Skeletal muscle satellite cell (primary cell): ENCODE measurements around the gene KIF11. TPM values are rescaled to one million over a fixed set of nuclear protein-coding genes. Genes with fewer than 3 reads are reported as not detected.
A peak's percentile ranks its signal among the peaks of the same experiment; 100 is the strongest.

ENCODE experiments used
- H3K27me3 ChIP-seq: 2 replicates; pipeline ENCODE4 v1.7.0; 2013; ENCODE audit warnings: low read length; ENCODE audit not compliant: control insufficient read depth, insufficient read depth
- H3K36me3 ChIP-seq: 2 replicates; pipeline ENCODE4 v1.7.0; 2013; ENCODE audit warnings: mild to moderate bottlenecking, control low read depth, low read length; ENCODE audit not compliant: insufficient read depth
- H3K4me1 ChIP-seq: 2 replicates; pipeline ENCODE4 v1.7.0; 2013; ENCODE audit warnings: low read length; ENCODE audit not compliant: control insufficient read depth, insufficient read depth
- H3K4me2 ChIP-seq: 2 replicates; pipeline ENCODE4 v1.7.0; 2013; ENCODE audit warnings: mild to moderate bottlenecking, low read length
- H3K4me3 ChIP-seq: 2 replicates; pipeline ENCODE4 v1.7.0; 2013; ENCODE audit warnings: low read length
- H3K9ac ChIP-seq: 2 replicates; pipeline ENCODE4 v1.7.0; 2013; ENCODE audit warnings: mild to moderate bottlenecking, low read depth, low read length, moderate library complexity
- H3K9me3 ChIP-seq: replicated peaks from 2 replicates; pipeline ENCODE4 v1.7.0; 2013; ENCODE audit warnings: mild to moderate bottlenecking, control low read depth, low read length
- total RNA-seq: library from RNA; depleted of rRNA; stranded (reverse); fragments of >200 nt; gene quantifications from 2 replicates; pipeline ENCODE4 v1.2.3, GENCODE V29; 2012; rRNA removed

KIF11 gene
- 17.0 and 18.8 TPM in 2 replicates for total RNA-seq

- H3K4me1 ChIP-seq = peaks cover 17% of the 10 kb centered on the region
- no peaks in the 10 kb centered on the region for H3K27me3 ChIP-seq
- H3K36me3 ChIP-seq = no peaks in the 10 kb centered on the region
- peak within 1 kb of the TSS; percentile 91 for H3K9ac ChIP-seq
- H3K4me3 ChIP-seq = peak within 1 kb of the TSS; percentile 92
- peak within 1 kb of the TSS; percentile 78 for H3K4me2 ChIP-seq
- H3K9me3 ChIP-seq = no peaks in the 10 kb centered on the region
Observed at GRCh38 chr10:92592761-92593618, at the start of gene KIF11. Gene KIF11, plus strand, starts transcription at chr10:92593130. Its CDS starts 246 bp downstream, at chr10:92593376.

GRCh38 chr10:92544296-92544695 lies 48.6 kb upstream of the KIF11 start:
- Histone ChIP-seq H3K4me2 (no peak overlapping the region), H3K4me3 (no peak overlapping the region), H3K9me3 (no peaks in the 10 kb centered on the region), H3K27me3 (no peaks in the 10 kb centered on the region), H3K36me3 (peaks cover 2% of the 10 kb centered on the region), H3K9ac (no peak overlapping the region), H3K4me1 (no peaks in the 10 kb centered on the region)

- Histone ChIP-seq H3K9me3 (no peaks in the 10 kb centered on the region), H3K36me3 (peaks cover 2% of the 10 kb centered on the region), H3K9ac (no peak overlapping the region), H3K4me1 (no peaks in the 10 kb centered on the region), H3K4me2 (no peak overlapping the region), H3K27me3 (no peaks in the 10 kb centered on the region), H3K4me3 (no peak overlapping the region)
Observed at GRCh38 chr10:92545556-92545955, 47.4 kb upstream of the KIF11 start.

- Histone ChIP-seq H3K27me3 (no peaks in the 10 kb centered on the region), H3K4me3 (no peak overlapping the region), H3K36me3 (peaks cover 2% of the 10 kb centered on the region), H3K4me1 (no peaks in the 10 kb centered on the region), H3K9ac (no peak overlapping the region), H3K4me2 (no peak overlapping the region), H3K9me3 (no peaks in the 10 kb centered on the region)
Observed at GRCh38 chr10:92547676-92548075, 45.3 kb upstream of the KIF11 start.

GRCh38 chr10:92550924-92551323 lies 42.0 kb upstream of the KIF11 start:
- Histone ChIP-seq H3K9ac (no peak overlapping the region), H3K36me3 (peaks cover 19% of the 10 kb centered on the region), H3K4me3 (no peak overlapping the region), H3K4me1 (no peaks in the 10 kb centered on the region), H3K4me2 (no peak overlapping the region), H3K9me3 (peaks cover 8% of the 10 kb centered on the region), H3K27me3 (no peaks in the 10 kb centered on the region)

GRCh38 chr10:92552310-92552709 lies 40.6 kb upstream of the KIF11 start:
- no peak overlapping the region for H3K4me2 ChIP-seq
- peaks cover 8% of the 10 kb centered on the region for H3K9me3 ChIP-seq
- no peak overlapping the region for H3K9ac ChIP-seq
- no peak overlapping the region for H3K4me3 ChIP-seq
- H3K27me3 ChIP-seq = no peaks in the 10 kb centered on the region
- H3K4me1 ChIP-seq = no peaks in the 10 kb centered on the region
- peaks cover 19% of the 10 kb centered on the region for H3K36me3 ChIP-seq

GRCh38 chr10:92553959-92554358 lies 39.0 kb upstream of the KIF11 start:
- Histone ChIP-seq H3K36me3 (peaks cover 18% of the 10 kb centered on the region), H3K4me2 (no peak overlapping the region), H3K27me3 (no peaks in the 10 kb centered on the region), H3K9me3 (peaks cover 8% of the 10 kb centered on the region), H3K4me1 (no peaks in the 10 kb centered on the region), H3K9ac (no peak overlapping the region), H3K4me3 (no peak overlapping the region)

GRCh38 chr10:92559046-92559445 lies 33.9 kb upstream of the KIF11 start:
- Histone ChIP-seq H3K9me3 (peaks cover 2% of the 10 kb centered on the region), H3K4me3 (no peak overlapping the region), H3K27me3 (no peaks in the 10 kb centered on the region), H3K9ac (no peak overlapping the region), H3K36me3 (peaks cover 21% of the 10 kb centered on the region), H3K4me2 (no peak overlapping the region), H3K4me1 (no peaks in the 10 kb centered on the region)

- Histone ChIP-seq H3K9me3 (no peaks in the 10 kb centered on the region), H3K9ac (no peak overlapping the region), H3K4me2 (no peak overlapping the region), H3K4me3 (no peak overlapping the region), H3K4me1 (no peaks in the 10 kb centered on the region), H3K36me3 (peaks cover 16% of the 10 kb centered on the region), H3K27me3 (no peaks in the 10 kb centered on the region)
Observed at GRCh38 chr10:92562424-92562823, 30.5 kb upstream of the KIF11 start.

GRCh38 chr10:92567952-92568600 lies 24.9 kb upstream of the KIF11 start:
- Histone ChIP-seq H3K9me3 (no peaks in the 10 kb centered on the region), H3K36me3 (peaks cover 8% of the 10 kb centered on the region), H3K9ac (no peak overlapping the region), H3K27me3 (no peaks in the 10 kb centered on the region), H3K4me2 (no peak overlapping the region), H3K4me3 (no peak overlapping the region), H3K4me1 (peaks cover 25% of the 10 kb centered on the region)

- Histone ChIP-seq H3K9ac (no peak overlapping the region), H3K9me3 (no peaks in the 10 kb centered on the region), H3K4me2 (no peak overlapping the region), H3K36me3 (peaks cover 7% of the 10 kb centered on the region), H3K4me1 (peaks cover 25% of the 10 kb centered on the region), H3K4me3 (no peak overlapping the region), H3K27me3 (no peaks in the 10 kb centered on the region)
Observed at GRCh38 chr10:92569071-92569470, 23.9 kb upstream of the KIF11 start.
